ENCODE results near the gene NIBAN1. TPM values are rescaled to one million over a fixed set of nuclear protein-coding genes. Genes with fewer than 3 reads are reported as not detected.

NIBAN1 gene
- total RNA-seq, 2 donors from 2014 or later, result 4.6 to 27.5 TPM

DNA sequence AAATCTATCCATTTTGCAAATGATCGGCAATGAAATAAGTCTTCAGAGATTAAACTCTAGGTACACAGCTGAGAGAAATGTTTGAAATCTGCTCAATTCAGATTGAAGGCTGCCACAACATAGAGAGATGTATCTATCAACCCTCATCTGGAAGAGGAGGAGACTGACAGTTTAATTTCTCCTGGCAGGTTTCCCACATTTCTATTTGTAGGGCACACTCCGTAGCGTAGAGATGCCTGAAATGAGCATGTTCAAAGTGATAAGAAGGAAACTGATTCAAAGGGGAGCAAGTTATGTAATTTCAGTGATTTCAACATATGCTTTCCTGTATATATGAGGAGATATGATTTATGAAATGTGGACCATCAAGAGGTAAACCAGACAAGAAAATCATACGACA, 44.1 kb downstream of the NIBAN1 start:
- ATAC-seq (no peak), DNase-seq (no peak)
- intact Hi-C loops (cut with DNase I, micrococcal nuclease), result no loop called here

DNA sequence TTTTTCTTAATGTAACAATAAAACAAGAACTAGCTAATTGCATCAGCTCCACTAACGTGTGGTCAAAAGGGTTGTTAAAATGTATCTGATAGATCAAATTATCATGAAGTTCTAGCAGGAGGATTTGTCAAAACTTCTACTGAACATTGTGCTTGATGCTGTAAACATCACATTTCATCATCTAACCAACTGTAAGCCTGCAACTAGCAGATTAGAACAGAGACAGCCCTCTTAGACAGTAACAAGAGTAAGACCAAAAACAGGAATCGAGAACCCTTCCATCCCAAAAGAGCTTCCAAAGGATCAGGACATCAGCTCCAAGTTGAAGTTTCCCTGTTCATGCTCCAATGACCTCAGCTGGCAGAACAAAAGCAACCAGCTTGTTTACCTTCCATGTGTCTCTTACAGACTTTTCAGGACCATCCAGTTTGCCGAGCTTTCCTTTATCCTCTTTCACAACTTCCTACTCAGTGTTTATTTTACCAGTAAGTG, 44.6 kb downstream of the NIBAN1 start:
- ATAC-seq (no peak), DNase-seq (no peak)
- intact Hi-C loops (cut with DNase I, micrococcal nuclease), result no loop called here

DNA sequence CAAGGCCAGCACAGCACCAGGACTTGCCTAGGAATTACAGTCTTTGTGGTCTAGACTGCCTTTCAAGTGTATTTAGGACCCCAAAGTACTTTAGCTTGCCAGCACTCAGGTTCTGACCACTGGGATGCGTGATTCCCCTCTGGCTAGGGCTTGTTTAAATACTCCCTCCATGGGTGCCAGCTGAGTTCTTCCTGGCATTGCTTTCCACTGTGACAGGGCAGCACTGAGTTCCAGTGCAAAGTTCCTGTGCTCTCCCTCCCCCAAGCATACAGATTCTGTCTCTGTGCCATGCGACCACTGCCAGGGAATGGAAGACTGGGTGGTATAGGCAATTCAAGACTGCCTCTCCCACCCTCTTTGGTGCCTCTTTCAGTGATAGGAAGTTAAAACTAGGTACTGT, 45.9 kb downstream of the NIBAN1 start:
- no peak for ATAC-seq
- no peak for DNase-seq
- intact Hi-C loops (cut with DNase I, micrococcal nuclease), result no loop called here

Other genes with a start within 250 kb of the NIBAN1 start
- gene EDEM3, start 219.7 kb downstream of the NIBAN1 start, total RNA-seq, result 10 to 100 TPM; 68.6 to 81.6 TPM
- gene RNF2, start 71.0 kb upstream of the NIBAN1 start, total RNA-seq, result 10 to 100 TPM; 15.9 to 18.3 TPM
- 10 to 100 TPM; 13.9 to 16.2 TPM for gene TRMT1L, start 182.4 kb upstream of the NIBAN1 start, total RNA-seq
- 1 to 10 TPM; 4.1 to 6.7 TPM for gene SWT1, start 182.7 kb upstream of the NIBAN1 start, total RNA-seq

Measured in left colon (tissue), 2 donors.